Nephron progenitor cell (in vitro differentiated cells): ENCODE data around the gene KLRK1.

Source experiments
- DNase-seq: peaks from one replicate; pipeline ENCODE4 v3.0.0; 2021
- H3K27ac Mint-ChIP-seq: 2 replicates; pipeline ENCODE4 v1.8.0; 2021; ENCODE audit warnings: mild to moderate bottlenecking, moderate library complexity, mixed read lengths
- H3K27me3 Mint-ChIP-seq: 2 replicates; pipeline ENCODE4 v1.8.0; 2021; ENCODE audit warnings: mild to moderate bottlenecking, low read depth, mixed read lengths; ENCODE audit not compliant: poor library complexity
- H3K36me3 Mint-ChIP-seq: 2 replicates; pipeline ENCODE4 v1.8.0; 2021; ENCODE audit warnings: low read depth, mixed read lengths
- H3K4me1 Mint-ChIP-seq: 2 replicates; pipeline ENCODE4 v1.8.0; 2021; ENCODE audit warnings: mixed read lengths
- H3K4me3 Mint-ChIP-seq: 2 replicates; pipeline ENCODE4 v1.8.0; 2021; ENCODE audit warnings: mild to moderate bottlenecking, moderate library complexity, mixed read lengths
- H3K9me3 Mint-ChIP-seq: 2 replicates; pipeline ENCODE4 v1.8.0; 2021; ENCODE audit warnings: mild to moderate bottlenecking, moderate library complexity, mixed read lengths
- CTCF ChIP-seq: fragments of 200-600 bp; sonication (generic); IDR thresholded peaks from 2 replicates; pipeline ENCODE4 v1.5.0; 2021; ENCODE audit warnings: antibody characterized with exemption

KLRK1 gene

GRCh38 chr12:10366875-10367274 is 23.0 kb downstream of the KLRK1 start:
- Mint-ChIP-seq H3K4me3 (no peak overlapping the region), H3K9me3 (peaks cover 25% of the 10 kb centered on the region), H3K36me3 (peaks cover 10% of the 10 kb centered on the region), H3K27me3 (peaks cover 5% of the 10 kb centered on the region), H3K4me1 (peaks cover 39% of the 10 kb centered on the region), H3K27ac (no peak overlapping the region)
- TF ChIP-seq CTCF: no peak
- DNase-seq: no peak

GRCh38 chr12:10365696-10366405 is 24.0 kb downstream of the KLRK1 start:
- peaks cover 26% of the 10 kb centered on the region for H3K9me3 Mint-ChIP-seq
- H3K36me3 Mint-ChIP-seq: peaks cover 12% of the 10 kb centered on the region
- peaks cover 5% of the 10 kb centered on the region for H3K27me3 Mint-ChIP-seq
- H3K27ac Mint-ChIP-seq: no peak overlapping the region
- no peak for DNase-seq
- peaks cover 38% of the 10 kb centered on the region for H3K4me1 Mint-ChIP-seq
- no peak overlapping the region for H3K4me3 Mint-ChIP-seq
- no peak for TF ChIP-seq CTCF

- Mint-ChIP-seq H3K4me1 (peaks cover 36% of the 10 kb centered on the region), H3K36me3 (peaks cover 16% of the 10 kb centered on the region), H3K27me3 (peaks cover 7% of the 10 kb centered on the region), H3K4me3 (no peak overlapping the region), H3K27ac (no peak overlapping the region), H3K9me3 (peaks cover 26% of the 10 kb centered on the region)
- TF ChIP-seq CTCF: no peak
- DNase-seq: no peak
Measured at GRCh38 chr12:10364815-10365622, 24.8 kb downstream of the KLRK1 start.

GRCh38 chr12:10363914-10364814 is 25.7 kb downstream of the KLRK1 start:
- H3K36me3 Mint-ChIP-seq: peaks cover 19% of the 10 kb centered on the region
- peaks cover 29% of the 10 kb centered on the region for H3K9me3 Mint-ChIP-seq
- TF ChIP-seq CTCF: no peak
- H3K4me3 Mint-ChIP-seq: no peak overlapping the region
- H3K4me1 Mint-ChIP-seq: peaks cover 30% of the 10 kb centered on the region
- H3K27ac Mint-ChIP-seq: no peak overlapping the region
- H3K27me3 Mint-ChIP-seq: peaks cover 6% of the 10 kb centered on the region
- no peak for DNase-seq

GRCh38 chr12:10363658-10363913 is 26.3 kb downstream of the KLRK1 start:
- H3K36me3 Mint-ChIP-seq: peaks cover 24% of the 10 kb centered on the region
- no peak for DNase-seq
- no peak for TF ChIP-seq CTCF
- no peak overlapping the region for H3K27ac Mint-ChIP-seq
- H3K4me3 Mint-ChIP-seq: no peak overlapping the region
- peaks cover 31% of the 10 kb centered on the region for H3K9me3 Mint-ChIP-seq
- peaks cover 6% of the 10 kb centered on the region for H3K27me3 Mint-ChIP-seq
- H3K4me1 Mint-ChIP-seq: peaks cover 26% of the 10 kb centered on the region
